ENCODE measurements around the gene FAAH2.
"Not testable (repeated sequence)": the region's sequence is repeated elsewhere in the genome, so short reads cannot be mapped to it uniquely, and the experiment has no call there.

The FAAH2 gene, protein sequence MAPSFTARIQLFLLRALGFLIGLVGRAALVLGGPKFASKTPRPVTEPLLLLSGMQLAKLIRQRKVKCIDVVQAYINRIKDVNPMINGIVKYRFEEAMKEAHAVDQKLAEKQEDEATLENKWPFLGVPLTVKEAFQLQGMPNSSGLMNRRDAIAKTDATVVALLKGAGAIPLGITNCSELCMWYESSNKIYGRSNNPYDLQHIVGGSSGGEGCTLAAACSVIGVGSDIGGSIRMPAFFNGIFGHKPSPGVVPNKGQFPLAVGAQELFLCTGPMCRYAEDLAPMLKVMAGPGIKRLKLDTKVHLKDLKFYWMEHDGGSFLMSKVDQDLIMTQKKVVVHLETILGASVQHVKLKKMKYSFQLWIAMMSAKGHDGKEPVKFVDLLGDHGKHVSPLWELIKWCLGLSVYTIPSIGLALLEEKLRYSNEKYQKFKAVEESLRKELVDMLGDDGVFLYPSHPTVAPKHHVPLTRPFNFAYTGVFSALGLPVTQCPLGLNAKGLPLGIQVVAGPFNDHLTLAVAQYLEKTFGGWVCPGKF

DNA sequence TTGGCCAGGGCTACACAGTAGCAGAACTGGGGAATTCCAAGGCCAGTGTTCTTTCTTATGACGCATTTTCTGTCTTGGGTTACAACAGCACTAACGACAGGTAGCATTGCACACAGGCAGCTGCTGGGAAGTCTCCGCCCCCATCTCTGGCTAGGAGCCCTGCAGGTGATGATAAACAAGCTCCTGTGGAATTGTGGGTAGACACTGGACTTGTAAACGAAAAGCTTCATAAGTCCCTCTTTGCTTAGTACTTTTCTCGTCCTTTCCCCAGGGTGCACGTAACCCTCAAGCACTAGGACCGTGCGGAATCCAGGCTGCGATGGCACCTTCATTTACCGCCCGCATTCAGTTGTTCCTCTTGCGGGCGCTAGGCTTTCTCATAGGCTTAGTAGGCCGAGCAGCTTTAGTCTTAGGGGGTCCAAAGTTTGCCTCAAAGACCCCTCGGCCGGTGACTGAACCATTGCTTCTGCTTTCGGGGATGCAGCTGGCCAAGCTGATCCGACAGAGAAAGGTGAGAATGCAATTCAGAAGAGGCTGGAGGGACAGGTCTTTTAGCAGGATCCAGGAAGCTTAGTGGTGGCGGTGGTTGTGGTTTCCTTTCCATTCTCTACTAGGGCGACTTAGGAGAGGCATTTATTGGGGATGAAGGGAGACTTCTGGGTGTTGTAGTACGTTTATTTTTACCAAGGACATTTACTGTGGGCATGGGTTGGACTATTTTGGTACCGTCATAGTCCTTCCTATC, at the start of gene FAAH2:
Gene FAAH2 (plus strand): TSS at position 200 of the 745 bp plus-strand sequence. CDS start 120 bp downstream, at position 320.
- peak; percentile 26 to 27 for DNase-seq (ENCODE audit: low read depth in 1 of 2, low spot score in 1 of 2)

DNA sequence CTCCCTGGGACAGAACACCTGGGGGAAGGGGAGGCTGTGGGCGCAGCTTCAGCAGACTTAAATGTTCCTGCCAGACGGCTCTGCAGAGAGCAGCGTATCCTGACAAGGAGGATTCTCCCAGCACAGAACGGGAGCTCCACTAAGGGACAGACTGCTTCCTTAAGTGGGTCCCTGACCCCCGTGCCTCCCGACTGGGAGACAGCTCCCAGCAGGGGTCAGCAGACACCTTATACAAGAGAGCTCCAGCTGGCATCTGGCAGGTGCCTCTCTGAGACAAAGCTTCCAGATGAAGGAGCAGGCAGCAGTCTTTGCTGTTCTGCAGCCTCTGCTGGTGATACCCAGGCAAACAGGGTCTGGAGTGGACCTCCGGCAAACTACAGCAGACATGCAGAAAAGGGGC, 44.5 kb upstream of the FAAH2 start:
- no peak for DNase-seq (ENCODE audit: low read depth in 1 of 2, low spot score in 1 of 2)

DNA sequence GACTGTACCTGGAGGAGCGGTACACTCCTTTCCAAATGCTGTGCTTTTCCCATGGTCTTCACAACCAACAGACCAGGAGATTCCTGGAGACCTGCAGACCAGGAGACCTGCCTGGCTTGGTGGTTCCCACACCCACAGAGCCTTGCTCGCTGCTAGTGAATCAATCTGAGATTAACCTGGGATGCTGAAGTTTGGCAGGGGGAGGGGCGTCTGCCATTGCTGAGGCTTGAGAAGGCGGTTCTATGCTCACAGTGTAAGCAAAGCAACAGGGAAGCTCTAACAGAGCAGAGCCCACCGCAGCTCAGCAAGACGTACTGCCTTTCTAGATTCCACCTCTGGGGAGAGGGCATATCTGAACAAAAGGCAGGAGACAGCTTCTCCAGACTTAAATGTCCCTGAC, 34.5 kb upstream of the FAAH2 start:
- DNase-seq (ENCODE audit: low read depth in 1 of 2, low spot score in 1 of 2), result no peak

DNA sequence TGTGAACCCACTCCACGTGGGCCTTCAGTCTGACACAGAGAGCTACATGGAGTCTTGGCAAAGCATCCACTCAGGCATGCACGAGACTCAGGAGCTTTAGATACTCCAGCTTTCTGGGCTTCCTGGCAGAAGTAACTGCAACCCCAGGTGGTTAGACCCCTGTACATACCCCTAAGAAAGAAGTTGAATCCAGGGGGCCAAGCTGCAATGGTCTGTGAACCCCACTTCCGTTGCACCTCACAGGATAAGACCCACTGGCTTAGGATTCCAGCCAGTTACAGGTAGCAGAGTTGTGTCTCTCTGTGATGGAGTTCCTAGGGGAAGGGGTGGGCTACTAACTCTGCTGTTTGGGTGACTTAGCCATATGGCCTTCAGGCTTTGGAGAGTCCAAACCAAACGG, 21.4 kb upstream of the FAAH2 start:
- no peak for DNase-seq (ENCODE audit: low read depth in 1 of 2, low spot score in 1 of 2)

DNA sequence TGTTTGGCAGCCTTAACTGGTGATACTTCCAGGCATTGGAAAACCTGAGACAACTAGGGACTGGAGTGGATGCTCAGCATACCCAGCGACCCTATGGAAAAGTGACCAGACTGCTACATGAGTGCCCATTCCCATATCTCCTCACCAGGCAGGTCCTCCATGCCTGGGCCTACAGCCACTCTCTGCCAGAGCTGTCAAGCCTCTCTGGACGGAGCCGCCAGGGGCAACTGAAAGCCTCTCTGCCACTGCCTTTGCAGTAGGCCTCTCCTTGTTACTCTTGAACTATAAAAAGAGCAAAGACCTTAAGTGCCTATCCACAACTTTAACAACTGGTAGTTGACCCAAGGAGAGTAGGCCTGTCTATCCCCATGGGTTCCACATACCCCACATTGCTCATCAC, 20.2 kb upstream of the FAAH2 start:
- DNase-seq (ENCODE audit: low read depth in 1 of 2, low spot score in 1 of 2), result no peak

DNA sequence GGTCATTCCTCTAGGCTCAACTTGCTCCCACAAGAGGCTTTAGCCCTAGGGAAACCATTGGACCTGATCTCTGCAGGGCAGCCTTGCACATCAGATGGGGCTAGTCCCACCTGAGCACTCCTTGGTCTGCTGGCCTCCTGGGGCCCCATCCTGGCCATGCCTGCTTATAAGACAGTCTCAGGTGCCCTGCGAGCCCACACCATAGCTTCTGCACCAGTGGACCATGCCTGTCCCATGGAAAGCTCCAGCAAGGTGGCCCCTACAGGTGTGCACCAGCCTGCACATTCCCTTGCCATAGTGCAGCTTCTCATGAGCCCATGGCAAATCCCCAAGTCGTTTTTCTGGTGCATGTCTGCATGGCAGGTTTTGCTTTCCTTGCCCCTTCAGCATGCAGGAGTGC, 19.6 kb upstream of the FAAH2 start:
- no peak for DNase-seq (ENCODE audit: low read depth in 1 of 2, low spot score in 1 of 2)

DNA sequence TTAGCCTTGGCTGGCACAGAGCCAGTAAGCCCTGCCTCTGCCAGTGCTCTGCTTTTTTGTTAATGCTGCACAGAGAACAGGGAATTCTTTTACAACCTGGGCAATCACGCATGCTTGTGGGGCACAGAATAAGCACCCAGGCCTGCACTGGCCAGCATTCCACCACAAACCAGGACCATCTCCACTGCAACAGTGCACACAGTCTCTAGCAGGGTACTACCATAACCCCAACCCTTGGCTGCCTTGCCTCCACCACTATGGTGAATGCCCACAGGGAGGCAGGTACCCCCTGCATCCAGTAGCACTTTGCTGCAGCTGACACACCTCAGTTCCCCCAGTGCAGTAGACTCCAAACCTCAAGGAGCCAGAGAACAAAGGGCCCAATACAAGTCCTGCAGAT, 19.2 kb upstream of the FAAH2 start:
- no peak for DNase-seq (ENCODE audit: low read depth in 1 of 2, low spot score in 1 of 2)

DNA sequence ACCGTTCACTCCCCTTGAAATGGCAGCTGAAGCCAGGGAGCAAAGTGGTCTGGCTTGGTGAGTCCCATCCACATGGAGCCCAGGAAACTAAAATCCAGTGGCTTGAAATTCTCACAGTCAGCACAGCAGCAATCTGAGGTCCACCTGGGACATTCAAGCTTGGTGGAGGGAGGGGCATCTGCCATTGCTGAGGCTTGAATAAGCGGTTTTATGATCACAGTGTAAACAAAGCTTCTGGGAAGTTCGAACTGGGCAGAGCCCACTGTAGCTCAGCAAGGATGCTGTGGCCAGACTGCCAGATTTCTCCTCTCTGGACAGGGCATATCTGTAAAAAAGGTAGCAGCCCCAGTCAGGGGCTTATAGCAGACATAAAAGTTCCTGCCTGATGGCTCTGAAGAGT, 15.5 kb upstream of the FAAH2 start:
- no peak for DNase-seq (ENCODE audit: low read depth in 1 of 2, low spot score in 1 of 2)

DNA sequence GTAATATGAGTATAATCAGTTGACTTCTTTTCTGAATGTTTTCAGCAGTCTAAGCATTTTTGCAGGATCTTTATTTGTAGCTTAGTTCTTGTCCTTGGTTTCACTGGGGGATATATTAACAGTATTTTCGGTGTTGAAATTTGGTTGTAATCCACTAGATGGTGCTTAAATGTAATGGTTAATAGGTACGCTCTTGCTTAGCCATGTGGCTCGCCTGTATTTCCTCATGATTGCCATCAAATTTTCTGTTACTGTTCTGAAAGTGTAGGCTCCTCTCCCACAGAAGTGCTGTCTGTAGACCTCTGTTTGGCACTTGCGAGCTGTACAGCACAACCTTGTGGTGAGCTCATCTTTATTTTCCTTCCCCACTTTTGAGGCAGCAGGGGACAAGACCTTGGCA, 3.9 kb upstream of the FAAH2 start:
- DNase-seq (ENCODE audit: low read depth in 1 of 2, low spot score in 1 of 2), result no peak

DNA sequence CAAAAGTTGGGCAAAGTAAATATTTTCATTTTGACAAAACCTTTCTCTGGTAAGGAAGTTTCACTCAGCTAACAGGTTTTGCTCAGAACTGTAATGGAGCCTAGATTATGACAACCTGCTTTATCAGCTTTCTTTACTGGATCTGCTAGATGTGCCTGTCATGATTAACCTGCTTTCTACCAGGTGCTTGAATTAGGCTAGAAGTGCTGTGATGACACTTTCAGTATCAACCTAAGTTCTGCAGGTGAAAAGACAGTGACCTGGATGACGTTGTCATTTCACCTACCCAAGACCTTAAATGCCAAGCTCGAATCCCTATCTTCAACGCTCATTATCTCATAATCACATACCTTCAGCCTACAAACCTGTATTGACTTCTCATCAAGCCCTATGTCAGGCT, 1.5 kb upstream of the FAAH2 start:
- no peak for DNase-seq (ENCODE audit: low read depth in 1 of 2, low spot score in 1 of 2)

DNA sequence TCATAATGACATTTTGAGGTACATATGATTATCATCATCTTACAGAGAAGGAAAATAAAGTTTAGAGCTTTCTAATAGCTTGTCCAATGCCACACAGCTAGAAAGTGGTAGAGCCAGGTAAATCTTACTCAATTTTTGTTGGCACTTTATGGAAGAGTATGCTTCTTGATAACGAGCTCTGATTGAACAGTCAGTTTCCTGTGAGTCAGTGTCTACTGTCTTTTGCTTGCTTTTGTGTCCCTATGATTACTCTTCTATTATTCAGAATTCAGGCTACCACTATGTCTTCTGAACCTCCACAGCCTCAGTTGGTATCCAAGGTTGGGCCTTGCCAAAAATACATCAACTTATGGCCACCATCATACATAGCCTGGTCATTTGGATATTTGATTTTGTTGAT, 2.6 kb downstream of the FAAH2 start:
- DNase-seq (ENCODE audit: low read depth in 1 of 2, low spot score in 1 of 2), result no peak

DNA sequence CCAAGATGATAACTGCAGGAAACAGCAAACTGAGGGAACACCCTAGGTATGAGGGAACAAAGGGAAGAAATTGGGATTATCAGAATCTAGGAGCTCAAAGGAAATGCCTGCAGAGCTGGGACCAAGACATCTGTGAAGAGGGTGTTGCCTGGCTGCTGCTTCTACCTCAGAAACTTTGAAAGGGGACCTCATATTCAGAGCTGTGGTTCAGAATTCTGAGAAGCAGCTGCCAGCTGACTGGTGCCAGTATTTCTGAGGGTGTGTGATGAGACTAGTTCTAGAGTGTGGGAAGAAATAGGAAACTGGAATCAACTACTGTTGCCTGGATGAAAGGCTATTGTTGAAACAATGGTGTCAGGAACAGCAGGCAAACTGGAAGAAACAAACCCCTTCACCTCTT, 8.5 kb downstream of the FAAH2 start:
- DNase-seq (ENCODE audit: low read depth in 1 of 2, low spot score in 1 of 2), result no peak

DNA sequence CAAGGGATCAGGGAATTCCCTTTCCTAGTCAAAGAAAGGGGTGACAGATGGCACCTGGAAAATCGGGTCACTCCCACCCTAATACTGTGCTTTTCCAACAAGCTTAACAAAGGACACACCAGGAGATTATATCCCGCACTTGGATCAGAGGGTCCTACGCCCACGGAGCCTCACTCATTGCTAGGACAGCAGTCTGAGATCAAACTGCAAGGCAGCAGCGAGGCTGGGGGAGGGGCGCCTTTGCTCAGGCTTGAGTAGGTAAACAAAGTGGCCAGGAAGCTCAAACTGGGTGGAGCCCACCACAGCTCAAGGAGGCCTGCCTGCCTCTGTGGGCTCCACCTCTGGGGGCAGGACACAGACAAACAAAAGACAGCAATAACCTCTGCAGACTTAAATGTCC, 9.2 kb downstream of the FAAH2 start:
- DNase-seq (ENCODE audit: low read depth in 1 of 2, low spot score in 1 of 2), result not testable (repeated sequence)

DNA sequence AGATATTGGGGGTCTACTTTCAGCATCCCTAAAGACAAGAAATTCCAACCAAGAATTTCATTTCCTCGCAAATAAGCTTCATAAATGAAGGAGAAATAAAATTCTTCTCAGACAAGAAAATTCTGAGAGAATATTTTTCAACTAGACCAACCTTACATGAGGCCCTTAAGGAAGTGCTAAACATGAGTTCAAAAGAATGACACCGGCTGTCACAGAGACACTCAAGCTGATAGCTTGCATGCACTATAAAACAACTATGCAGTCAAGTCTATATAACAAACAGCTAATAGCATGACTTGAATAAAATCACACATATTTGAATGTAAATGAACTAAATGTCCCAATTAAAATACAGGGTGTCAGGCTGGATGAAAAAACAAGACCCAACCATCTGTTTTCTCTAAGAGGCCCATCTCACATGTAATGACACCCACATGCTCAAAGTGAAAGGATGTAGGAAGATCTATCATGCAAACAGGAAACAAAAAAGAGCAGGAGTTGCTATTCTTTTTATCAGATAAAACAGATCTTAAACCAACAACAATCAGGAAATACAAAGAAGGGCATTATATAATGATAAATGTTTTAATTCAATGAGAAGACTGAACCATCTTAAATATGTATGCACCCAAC, 27.2 kb downstream of the FAAH2 start:
- DNase-seq (ENCODE audit: low read depth in 1 of 2, low spot score in 1 of 2), result no peak

DNA sequence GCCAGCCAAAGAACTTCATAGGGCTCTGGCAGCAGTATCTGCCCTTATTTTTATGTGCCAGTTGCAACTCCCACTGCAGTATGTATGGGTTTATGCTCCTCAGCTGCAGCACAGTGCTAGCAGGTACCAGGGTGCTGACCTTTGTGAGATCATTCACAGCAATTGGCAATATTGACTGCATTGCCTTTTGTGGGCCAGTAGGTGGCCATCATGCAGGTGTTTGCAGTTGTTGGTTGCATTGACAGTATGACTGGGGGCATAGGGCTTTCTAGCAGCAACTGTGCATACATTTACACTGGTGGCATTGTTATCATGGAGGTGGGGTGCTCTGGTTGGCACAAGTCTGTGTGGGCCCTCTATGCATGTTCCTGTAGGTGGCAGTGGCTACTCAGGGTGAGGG, 42.5 kb downstream of the FAAH2 start:
- no peak for DNase-seq (ENCODE audit: low read depth in 1 of 2, low spot score in 1 of 2)

DNA sequence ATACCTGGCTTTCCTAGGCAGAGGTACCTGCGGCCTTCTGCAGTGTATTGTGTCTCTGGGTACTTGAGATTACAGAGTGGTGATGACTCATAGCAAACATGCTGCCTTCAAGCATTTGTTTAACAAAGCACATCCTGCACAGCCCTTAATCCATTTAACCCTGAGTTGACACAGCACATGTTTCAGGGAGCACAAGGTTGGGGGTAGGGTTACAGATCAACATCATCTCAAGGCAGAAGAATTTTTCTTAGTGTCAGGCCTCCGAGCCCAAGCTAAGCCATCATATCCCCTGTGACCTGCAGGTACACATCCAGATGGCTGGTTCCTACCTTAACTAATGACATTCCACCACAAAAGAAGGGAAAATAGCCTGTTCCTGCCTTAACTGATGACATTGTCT, 49.3 kb downstream of the FAAH2 start:
- DNase-seq (ENCODE audit: low read depth in 1 of 2, low spot score in 1 of 2), result not testable (repeated sequence)

DNA sequence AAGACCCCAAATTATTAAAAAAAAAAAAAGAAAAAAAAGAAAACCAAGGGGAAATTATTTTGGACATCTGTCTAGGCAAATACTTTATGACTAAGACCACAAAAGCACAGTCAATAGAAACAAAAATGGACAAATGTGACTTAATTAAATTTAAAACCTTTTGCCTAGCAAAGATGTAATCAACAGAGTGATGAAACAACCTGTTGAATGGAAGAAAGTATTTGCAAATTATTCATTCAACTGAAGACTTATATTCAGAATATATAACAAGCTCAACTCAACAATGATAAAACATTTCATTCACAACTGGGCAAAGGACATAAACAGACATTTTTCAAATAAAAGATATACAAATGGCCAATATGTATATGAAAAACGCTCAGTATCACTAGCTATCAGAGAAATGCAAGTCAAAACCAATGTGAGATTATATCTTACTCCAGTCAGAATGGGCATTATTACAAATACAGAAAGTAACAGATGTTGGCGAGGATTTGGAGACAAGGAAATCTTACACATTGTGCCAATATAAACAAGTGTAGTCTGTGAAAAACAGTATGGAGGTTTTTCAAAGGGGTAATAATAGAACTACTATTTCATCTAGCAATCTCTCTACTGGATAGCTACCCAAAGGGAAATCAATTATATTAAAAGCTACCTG, 67.1 kb downstream of the FAAH2 start:
- DNase-seq (ENCODE audit: low read depth in 1 of 2, low spot score in 1 of 2), result no peak

DNA sequence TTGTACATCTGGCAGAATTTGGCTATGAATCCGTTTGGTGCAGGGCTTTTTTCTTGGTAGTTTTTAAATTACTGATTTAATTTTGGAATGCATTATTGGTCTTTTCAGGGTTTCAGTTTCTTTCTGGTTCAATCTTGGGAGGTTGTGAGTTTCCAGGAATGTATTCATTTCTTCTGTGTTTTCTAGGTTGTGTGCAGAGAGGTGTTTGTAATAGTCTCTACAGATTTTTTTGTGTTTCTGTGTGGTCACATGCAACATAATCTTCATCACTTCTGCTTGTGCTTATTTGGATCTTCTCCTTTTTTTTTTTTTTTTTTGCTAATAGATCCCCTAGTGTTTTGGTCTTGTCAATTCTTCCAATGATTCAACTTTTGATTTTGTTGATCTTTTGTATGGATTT, 77.6 kb downstream of the FAAH2 start:
- no peak for DNase-seq (ENCODE audit: low read depth in 1 of 2, low spot score in 1 of 2)

DNA sequence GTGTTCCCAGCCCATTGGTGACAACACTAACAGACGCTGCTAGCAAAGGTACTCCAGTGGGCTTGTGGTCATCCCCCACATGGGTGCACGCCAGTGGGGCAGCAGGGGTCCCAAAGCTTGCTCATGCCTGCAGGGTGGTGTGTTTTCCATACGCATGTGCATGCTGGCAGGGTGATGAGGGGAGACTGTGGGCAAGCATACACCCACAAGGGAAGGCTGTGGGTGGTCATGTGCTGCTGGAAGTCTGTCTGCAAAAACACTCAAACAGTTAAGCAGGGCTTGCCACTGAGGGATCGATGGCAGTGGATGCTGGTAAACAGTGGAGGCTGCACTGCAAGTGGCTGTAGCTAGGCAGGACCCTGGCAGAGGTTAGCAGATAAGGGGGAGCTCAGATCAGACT, 79.9 kb downstream of the FAAH2 start:
- no peak for DNase-seq (ENCODE audit: low read depth in 1 of 2, low spot score in 1 of 2)

DNA sequence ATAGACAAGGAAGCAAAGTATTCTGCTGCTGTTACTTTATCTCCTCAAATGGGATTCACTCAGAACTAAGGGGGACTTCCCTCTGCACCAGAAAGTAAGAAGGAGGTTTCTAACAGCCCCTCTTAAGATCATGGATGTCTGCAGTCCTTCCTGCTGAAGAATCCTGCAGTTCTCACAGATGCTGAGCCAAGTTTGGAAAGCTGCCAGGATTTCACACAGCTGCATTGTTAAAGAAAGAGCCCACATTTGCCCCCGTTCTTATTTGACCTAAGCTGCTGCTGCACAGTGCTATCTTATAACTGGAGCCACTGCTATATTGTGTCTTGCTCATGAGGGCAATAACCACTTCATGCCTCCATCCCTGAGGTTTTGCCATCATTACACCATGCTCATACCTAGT, 81.1 kb downstream of the FAAH2 start:
- DNase-seq (ENCODE audit: low read depth in 1 of 2, low spot score in 1 of 2), result no peak

DNA sequence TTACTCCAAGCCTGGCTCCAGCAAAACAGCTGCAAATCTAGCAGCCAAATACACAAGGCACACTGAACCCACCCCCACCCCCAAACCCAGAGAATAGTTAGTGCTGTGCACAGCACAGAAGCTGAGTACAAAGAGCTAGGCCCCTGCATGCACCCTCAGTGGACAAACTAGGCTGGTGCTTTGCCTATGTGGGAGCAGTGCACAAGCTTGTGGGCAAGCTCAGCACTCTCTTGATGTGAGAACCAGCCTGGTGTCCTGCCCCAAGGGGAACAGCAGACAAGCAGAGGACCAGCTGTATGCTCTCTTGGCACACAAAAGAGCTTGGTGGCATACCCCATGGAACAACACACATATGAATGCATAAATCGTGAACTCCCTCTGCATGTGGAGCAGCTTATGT, 81.7 kb downstream of the FAAH2 start:
- no peak for DNase-seq (ENCODE audit: low read depth in 1 of 2, low spot score in 1 of 2)
